ENCODE data around the gene CHD9NB.

The CHD9NB gene

GRCh38 chr16:52993179-52993578, 59.5 kb downstream of the CHD9NB start:
- TF ChIP-seq ZFP3 (CRISPR knock-in tag; IDR thresholded peaks at IDR 0.05) (no peak), ZNF8 (CRISPR knock-in tag; IDR thresholded peaks at IDR 0.05) (no peak), CREB5 (CRISPR knock-in tag; IDR thresholded peaks at IDR 0.05; ENCODE audit: low read depth) (no peak), ZFP30 (CRISPR knock-in tag; IDR thresholded peaks at IDR 0.05) (no peak), ESRRG (CRISPR knock-in tag; IDR thresholded peaks at IDR 0.05) (no peak)
- ATAC-seq: no peak

- TF ChIP-seq ZNF8 (CRISPR knock-in tag; IDR thresholded peaks at IDR 0.05) (no peak), TSHZ2 (CRISPR knock-in tag; IDR thresholded peaks at IDR 0.05) (no peak), ISL1 (CRISPR knock-in tag; IDR thresholded peaks at IDR 0.05) (no peak), TCF4 (CRISPR knock-in tag; IDR thresholded peaks at IDR 0.05; ENCODE audit: borderline replicate concordance) (no peak), OSR1 (CRISPR knock-in tag; IDR thresholded peaks at IDR 0.05) (no peak), SNAI2 (CRISPR knock-in tag; IDR thresholded peaks at IDR 0.05) (no peak), RARB (CRISPR knock-in tag; IDR thresholded peaks at IDR 0.05) (no peak), ESRRG (CRISPR knock-in tag; IDR thresholded peaks at IDR 0.05) (no peak), CSRNP3 (CRISPR knock-in tag; IDR thresholded peaks at IDR 0.05) (no peak), CSDC2 (CRISPR knock-in tag; IDR thresholded peaks at IDR 0.05) (no peak), GLIS3 (CRISPR knock-in tag; IDR thresholded peaks at IDR 0.05) (no peak), ZNF565 (CRISPR knock-in tag; conservative IDR thresholded peaks at IDR 0.05; ENCODE audit: low read depth) (no peak), ZNF70 (CRISPR knock-in tag; IDR thresholded peaks at IDR 0.05) (no peak), TOX (CRISPR knock-in tag; IDR thresholded peaks at IDR 0.05; ENCODE audit: borderline replicate concordance) (no peak), ZC3H10 (CRISPR knock-in tag; IDR thresholded peaks at IDR 0.05) (no peak), ZFP3 (CRISPR knock-in tag; IDR thresholded peaks at IDR 0.05) (no peak)
- ATAC-seq: no peak
These were observed 61.1 kb downstream of the CHD9NB start for GRCh38 chr16:52991572-52991971.

All from SK-N-SH treated with all-trans-retinoic acid at 6 μM for 48 hours (cell line).